GM10266 (cell line): ENCODE measurements around the gene GHRH.

ENCODE experiments used
- DNase-seq: peaks from one replicate; pipeline ENCODE4 v3.0.0; 2012; ENCODE audit errors: extremely low spot score
- CTCF ChIP-seq: IDR thresholded peaks from 2 replicates; pipeline ENCODE4 v1.5.1; 2012; ENCODE audit warnings: mild to moderate bottlenecking, low read depth; ENCODE audit not compliant: control insufficient read depth, insufficient read depth; ENCODE audit errors: missing control alignments

The GHRH gene

GRCh38 chr20:37238935-37239451 lies 22.6 kb downstream of the GHRH start:
- TF ChIP-seq CTCF = no peak
- no peak for DNase-seq

DNA sequence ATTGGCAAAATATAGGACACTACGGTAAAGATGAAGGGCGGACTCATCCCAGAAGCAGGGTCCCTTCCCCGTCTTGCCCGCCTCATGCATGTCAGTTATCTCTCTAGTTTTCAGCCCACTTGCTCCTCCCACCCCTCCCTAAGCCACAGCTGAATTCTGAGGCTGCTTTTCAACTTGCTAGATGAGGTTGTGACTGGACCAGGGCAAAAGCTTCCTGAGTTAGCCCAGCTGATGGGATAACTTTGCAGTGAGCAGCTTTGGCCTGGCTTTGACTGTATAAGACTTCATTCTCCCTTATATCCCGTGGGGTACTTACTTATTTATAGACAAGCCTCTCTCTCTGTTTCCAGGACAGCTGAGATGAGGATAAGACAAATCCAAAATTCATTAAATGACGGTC lies 23.2 kb downstream of the GHRH start:
- no peak for DNase-seq
- no peak for TF ChIP-seq CTCF

DNA sequence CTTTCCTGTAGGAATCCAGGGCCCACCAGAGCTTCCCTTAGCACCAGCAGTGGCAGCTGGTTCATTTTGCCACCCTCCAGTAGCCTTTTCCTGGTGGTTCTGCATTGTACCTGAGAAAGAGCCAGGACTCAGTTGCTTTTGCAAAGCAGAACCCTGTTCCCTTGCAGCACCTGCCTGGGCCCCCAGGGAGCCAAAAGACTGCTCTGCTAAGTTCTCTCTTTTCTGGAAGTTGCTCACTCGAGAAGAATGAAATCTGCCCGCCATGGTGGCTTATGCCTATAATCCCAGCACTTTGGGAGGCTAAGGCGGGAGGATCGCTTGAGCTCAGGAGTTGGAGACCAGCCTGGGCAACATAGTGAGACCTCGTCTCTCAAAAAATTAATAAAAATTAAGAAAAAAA lies 24.0 kb downstream of the GHRH start:
- TF ChIP-seq CTCF = no peak
- no peak for DNase-seq

DNA sequence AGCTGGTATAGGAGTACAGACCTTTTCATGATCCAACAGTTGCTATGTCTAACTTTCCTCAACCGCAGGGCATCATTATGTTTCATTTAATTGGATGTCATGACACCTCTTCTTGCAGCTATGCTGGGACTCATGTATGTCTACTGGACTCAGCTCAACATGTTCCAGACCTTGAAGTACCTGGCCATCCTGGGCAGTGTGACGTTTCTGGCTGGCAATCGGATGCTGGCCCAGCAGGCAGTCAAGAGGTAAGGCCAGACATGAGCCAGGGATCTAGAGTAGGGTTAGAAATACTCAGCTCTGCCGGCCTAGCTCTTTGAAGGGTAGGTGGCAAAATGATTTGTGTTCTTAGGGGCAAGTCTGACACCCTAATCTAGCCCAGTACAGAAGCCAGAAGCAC lies 25.2 kb downstream of the GHRH start:
- DNase-seq = no peak
- no peak for TF ChIP-seq CTCF

- DNase-seq = no peak
- TF ChIP-seq CTCF = no peak
Observed at GRCh38 chr20:37235065-37235464, 26.5 kb downstream of the GHRH start.

DNA sequence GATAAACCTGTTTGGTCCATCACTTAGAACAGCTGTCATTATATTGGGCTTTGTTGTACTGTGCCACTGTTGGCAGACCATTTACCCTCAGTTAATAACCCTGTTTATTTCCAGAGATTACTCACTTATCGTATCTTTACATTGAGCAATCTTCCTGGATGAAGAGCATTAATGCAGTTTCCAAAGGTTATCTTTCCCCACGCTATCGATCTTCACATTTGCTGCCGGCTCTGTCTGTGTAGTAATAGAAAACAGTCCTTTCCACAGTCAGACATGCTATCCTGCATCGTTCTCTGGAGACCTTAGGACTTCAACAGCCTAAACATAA lies 27.4 kb downstream of the GHRH start:
- no peak for DNase-seq
- no peak for TF ChIP-seq CTCF

- TF ChIP-seq CTCF = no peak
- DNase-seq = no peak
Observed at GRCh38 chr20:37233548-37234253, 27.9 kb downstream of the GHRH start.
